SU-DHL-6 (cell line): ENCODE data around the gene GAMT.

Source experiments
- EZH2phosphoT487 ChIP-seq: fragments of 200-600 bp; sonication (generic), shearing (Covaris generic); conservative IDR thresholded peaks from 2 replicates; pipeline ENCODE4 v1.6.1; 2018; ENCODE audit warnings: mild to moderate bottlenecking, antibody characterized with exemption, low read length, moderate library complexity, mixed read lengths
- TF ChIP-seq, protein P1 (sequence below): fragments of 200-600 bp; sonication (generic); IDR thresholded peaks from one replicate; pipeline ENCODE4 v1.5.1; 2017; ENCODE audit warnings: antibody characterized with exemption, mild to moderate bottlenecking, low read length, moderate library complexity; ENCODE audit not compliant: insufficient read depth, poor library complexity, severe bottlenecking

DNA sequence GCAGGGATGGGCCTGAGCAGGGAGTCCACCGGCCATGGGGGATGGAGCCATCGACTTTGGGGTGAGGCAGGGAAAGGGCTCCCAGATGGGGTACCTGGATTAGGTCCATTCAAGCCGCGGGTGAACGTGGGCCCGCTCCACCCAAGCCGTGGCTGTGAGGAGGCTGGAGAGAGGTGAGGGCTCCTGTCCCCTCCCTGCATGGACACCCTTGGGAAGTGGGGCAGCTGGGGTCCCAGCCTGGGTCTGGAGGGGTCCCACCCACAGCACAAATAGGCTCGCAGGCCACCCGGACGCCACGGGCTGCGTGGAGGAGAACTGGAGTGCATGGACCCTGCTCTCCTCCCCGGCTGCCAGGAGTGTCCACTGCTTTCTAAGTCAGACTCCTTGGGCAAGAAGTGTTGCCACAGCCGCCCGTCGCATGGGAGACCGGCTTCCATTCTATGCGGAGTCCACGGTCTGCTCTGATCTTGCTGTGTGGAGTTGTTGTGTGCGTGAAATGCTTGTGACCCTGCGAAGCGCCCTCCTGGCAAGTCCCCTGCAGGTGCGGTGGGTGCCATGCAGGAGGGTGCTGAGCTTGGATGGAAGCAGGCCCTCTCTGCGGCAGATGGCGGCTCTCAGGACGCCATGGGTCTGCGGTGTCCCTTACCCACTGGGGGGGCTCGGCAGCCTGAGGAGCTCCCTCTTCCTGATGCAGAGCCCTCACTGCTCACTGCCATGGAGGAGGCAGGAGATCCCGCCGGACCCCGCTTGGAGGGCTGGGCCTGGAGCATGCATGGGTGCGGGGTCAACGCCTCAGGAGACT is 8.1 kb upstream of the GAMT start:
- TF ChIP-seq, protein P1, sequence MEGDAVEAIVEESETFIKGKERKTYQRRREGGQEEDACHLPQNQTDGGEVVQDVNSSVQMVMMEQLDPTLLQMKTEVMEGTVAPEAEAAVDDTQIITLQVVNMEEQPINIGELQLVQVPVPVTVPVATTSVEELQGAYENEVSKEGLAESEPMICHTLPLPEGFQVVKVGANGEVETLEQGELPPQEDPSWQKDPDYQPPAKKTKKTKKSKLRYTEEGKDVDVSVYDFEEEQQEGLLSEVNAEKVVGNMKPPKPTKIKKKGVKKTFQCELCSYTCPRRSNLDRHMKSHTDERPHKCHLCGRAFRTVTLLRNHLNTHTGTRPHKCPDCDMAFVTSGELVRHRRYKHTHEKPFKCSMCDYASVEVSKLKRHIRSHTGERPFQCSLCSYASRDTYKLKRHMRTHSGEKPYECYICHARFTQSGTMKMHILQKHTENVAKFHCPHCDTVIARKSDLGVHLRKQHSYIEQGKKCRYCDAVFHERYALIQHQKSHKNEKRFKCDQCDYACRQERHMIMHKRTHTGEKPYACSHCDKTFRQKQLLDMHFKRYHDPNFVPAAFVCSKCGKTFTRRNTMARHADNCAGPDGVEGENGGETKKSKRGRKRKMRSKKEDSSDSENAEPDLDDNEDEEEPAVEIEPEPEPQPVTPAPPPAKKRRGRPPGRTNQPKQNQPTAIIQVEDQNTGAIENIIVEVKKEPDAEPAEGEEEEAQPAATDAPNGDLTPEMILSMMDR: no peak
- TF ChIP-seq EZH2phosphoT487: no peak
